Left lobe of liver (tissue), 2 donors: ENCODE measurements around the gene CIB2. TPM values are rescaled to one million over a fixed set of nuclear protein-coding genes. Genes with fewer than 3 reads are reported as not detected.

Source experiments
- ATAC-seq: fragments of 200-7000 bp; cut with Tn5 transposase; one replicate; pipeline ENCODE4 v1.9.1; 2020; ENCODE audit warnings: mild to moderate bottlenecking, moderate library complexity
- DNase-seq: peaks from one replicate; pipeline ENCODE4 v3.0.0-alpha.2; 2020; ENCODE audit warnings: low spot score
- total RNA-seq: library from RNA; stranded (reverse); gene quantifications from one replicate; pipeline ENCODE4 v1.2.1, GENCODE V29; 2021
- donor health status: DM: no; HTN: no; CAD: no; lungs with moderate emphysema.
- donor health status: DM: no; HTN: yes; CAD: no.

Gene CIB2
- total RNA-seq, 1 donor from 2014 or later, result 0.20 TPM

DNA sequence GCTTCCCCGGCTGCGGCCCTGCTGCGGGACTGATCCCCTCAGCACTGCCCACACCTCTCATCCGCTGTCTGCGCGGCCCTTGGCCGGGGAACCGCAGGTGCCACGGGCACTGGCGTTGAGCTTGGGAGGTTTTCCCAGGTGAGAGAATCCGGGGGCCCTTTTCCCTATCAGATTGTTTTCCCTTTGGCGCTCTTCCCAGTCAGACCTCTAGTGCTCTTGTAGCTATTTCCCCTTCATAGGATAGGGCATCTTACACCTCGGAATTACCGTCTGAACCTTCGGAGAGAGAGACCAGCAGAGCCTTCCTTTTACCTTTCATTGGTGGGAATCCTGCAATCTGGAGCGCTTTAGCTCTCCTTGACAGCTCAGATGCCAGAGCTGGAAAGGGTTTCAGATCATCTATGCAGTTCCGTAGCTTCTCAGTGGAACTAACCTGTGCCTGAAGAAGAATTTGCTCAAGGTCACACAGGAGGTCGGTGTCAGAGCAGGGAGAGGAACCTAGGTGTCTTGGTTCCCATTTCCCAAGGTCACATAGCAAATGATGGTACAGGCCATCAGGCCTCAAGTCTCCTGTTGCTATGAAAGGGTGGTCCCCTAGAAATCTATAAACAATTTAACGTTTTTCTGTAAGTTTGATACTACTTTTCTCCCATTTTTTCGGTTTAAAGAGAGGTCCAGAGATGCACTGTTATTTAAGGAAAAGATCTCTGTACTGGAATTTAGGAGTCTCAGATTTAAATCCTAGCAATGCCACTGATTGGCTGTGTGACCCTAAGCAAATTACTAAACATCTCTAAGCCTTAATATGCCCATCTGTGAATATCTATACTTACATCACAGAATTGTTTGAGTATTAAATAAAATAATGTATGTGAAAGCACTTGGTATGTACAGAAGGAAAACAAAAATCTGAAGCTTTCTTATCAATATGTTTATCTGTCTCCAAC lies 18.8 kb upstream of the CIB2 start:
- DNase-seq (no peak), ATAC-seq (no peak)

DNA sequence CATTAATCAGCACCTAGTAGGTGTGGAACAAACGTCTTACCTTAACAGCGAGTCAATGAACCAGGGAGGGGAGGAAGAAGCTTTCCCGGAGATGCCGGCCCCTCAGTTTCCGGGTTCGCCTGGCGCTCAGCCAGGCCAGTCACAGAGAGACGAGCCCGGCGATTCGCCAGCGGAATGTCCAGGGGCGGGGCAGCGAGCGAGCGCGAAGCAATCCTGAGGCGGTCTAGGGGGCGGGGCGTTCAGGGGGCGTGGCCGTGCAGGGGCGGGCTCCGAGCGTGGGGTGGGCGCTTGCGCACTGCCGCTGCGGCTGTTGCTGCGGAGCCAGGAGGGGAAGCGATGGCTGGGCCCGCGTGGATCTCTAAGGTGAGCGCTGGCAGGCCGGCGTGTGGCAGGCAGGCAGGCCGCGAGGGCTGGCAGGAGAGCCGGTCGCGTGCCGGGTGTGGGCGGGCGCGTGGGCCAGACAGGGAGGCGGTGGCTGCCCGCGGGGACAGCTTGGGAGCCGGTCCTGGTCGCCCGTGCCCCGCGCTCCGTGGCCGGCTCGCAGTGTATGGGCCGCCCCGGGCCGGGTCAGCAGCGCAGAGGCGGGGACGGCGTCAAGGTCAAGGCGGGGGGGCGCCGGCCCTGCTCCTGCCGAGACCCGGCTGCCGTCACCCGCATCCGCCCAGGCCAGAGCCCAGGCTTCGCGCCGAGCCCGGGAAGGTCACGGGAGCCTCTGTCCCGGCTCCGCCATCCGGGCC lies 18.0 kb upstream of the CIB2 start, which contains the start of gene IDH3A:
IDH3A (plus strand) TSS at position 295 of the 737 bp plus-strand sequence; CDS start at position 337, 42 bp downstream.
- DNase-seq (peak; percentile 100), ATAC-seq (peak; percentile 98)

DNA sequence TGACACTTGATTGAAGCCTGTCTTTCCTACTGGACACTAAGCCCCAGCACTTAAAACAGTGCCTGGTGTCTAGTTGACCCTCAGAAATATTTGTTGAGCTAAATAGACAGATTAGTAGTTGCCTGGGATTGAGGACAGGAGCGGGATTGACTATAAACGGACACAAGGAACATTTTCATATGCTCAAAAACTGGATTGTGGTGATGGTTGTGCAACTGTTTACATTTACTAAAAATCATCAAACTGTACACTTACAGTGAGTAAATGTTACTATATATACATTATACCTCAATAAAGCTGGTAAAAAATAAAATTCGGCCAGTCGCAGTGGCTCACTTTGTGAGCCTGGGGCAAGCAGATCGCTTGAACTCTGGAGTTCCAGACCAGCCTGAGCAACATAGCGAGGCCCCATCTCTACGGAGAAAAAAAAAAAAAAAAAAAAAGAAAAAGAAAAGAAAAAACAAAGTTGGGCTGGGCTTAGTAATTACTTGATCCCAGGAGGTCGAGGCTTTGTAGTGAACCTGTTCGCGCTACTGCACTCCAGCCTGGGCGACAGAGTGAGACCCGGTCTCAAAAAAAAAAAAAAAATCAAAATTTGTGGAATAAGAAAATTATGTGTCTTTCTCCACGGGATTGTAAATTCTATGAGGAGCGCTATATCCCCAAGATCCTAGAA lies 17.3 kb upstream of the CIB2 start:
- no peak for ATAC-seq

DNA sequence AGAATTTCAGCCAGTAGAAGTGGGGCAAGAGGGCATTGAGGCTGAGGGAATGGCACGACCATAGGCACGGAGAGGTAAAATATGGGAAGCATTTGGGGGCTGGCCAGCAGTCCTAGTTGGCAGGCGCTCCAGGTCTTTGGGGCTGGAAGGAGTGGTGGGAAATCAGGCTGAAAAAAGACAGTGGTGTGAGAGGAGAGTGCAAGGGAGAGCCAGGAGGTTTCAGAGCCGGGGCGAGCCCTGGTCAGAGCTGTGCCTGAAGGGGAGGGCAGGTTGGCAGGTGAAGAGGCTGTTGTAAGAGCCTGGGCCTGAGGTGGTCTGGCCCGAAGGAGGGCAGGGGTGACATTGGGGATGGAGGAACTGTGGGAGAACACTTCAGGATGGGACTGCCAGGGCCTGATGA lies 16.3 kb upstream of the CIB2 start:
- ATAC-seq (no peak), DNase-seq (no peak)

More for the DNA sequence above, 17.3 kb upstream of the CIB2 start:
- no peak for DNase-seq

DNA sequence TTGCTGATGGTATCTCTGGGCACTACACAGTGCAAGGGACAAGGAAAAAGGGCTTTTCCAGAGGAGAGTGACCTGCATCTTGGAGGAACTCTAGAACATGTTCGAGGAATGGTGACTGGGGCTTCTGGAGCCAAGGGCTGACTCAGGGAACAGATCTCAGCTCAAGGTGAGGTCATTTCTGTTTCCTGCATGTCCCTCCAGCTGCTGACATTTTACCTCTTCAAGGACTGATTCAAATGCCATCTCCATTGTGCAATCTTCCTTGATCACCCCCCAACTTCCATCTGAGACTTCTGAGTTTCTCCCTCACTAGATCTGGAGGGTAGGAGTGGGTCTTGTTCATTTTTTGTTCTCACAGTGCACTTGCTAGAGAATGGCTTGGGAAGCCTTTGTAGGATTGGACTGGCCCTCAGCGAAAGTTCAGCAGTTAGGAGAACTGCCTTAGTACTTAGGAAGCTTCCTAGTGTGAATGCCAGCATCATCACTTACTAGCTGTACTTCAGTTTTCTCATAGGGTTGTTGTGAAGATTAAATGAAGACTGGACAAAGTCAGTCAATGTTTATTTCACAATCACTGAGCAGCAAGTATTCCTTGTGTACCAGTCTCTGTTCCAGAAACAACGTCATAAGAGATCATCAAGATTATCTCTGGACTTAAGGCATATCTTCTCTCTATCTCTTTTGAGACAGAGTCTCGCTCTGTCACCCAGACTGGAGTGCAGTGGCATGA lies 15.3 kb upstream of the CIB2 start:
- no peak for DNase-seq

DNA sequence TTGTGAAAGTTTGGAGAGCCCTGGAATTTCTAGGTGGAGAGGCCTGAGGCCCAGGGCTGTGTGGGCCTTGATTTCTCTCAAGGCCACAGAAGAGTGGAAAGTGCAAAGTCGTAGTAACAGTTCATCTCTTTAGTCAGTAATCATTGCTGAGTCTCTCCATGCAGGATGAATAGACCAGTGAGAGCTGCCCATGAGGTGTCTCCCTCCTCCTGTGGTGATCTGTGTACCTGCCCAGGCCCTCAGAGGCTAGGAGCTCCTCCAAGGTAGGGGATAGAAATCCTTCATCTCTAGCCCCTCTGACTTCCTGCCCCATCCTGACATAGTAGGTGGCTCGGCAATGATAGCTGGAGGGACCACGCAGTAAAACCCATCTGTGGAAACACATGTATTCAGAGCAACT lies 11.1 kb upstream of the CIB2 start:
- ATAC-seq (no peak), DNase-seq (no peak)

More for the DNA sequence above, 15.3 kb upstream of the CIB2 start:
- no peak for ATAC-seq

DNA sequence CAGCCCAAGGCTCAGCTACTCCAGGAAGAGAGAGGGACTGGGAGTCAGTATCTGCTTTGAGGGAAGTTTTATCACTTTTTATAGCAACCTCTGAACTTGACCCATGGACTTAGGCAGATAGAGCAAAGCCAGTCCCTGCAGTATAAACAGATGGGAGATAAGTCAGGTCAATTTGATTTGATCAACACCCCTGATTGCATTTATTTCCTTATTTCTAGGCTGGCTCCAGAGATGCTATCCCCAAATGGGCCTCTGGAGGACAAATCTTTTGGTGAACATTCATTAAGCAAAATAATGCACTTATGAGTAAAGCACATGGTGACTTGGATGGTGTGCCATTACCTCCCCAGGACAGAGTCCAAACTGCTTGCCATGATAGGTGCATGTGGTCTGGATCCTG lies 9.0 kb upstream of the CIB2 start:
- peak; percentile 95 for ATAC-seq

DNA sequence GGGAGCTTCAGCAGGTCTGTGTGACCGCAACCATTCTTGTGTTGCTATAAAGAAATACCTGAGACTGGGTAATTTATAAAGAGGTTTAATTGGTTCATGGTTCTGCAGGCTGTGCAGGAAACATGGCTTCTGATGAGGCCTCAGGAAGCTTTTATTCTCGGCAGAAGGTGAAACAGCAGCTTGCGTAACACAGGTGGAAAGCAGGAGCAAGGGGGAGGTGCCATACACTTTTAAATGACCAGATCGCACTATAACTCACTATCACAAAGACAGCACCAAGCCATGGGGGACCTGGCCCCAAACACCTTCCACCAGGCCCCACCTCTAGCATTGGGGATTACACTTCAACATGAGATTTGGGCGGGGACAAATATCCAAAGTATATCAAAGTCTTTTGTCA lies 8.3 kb upstream of the CIB2 start:
- DNase-seq (no peak), ATAC-seq (peak; percentile 52)

More for the DNA sequence above, 9.0 kb upstream of the CIB2 start:
- DNase-seq, result no peak

DNA sequence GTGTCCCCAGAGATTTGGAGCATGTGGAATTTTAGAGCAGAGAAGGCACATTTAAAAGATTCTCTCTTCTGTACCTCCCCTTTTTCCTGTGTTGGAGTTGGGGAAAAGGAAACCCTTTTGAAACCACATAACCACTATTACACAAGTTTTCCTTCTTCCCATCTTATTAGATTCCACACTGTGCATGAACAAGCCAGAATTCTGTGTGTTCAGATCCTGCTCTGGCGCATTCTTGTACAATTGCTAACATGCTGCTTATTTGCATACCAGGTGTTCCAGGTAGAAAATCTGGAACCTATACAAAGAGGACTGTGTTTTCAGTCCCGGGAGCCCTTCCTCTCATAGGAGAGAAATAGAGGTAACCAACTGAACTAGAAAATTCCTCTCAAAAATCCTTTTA lies 2.6 kb upstream of the CIB2 start:
- no peak for DNase-seq

DNA sequence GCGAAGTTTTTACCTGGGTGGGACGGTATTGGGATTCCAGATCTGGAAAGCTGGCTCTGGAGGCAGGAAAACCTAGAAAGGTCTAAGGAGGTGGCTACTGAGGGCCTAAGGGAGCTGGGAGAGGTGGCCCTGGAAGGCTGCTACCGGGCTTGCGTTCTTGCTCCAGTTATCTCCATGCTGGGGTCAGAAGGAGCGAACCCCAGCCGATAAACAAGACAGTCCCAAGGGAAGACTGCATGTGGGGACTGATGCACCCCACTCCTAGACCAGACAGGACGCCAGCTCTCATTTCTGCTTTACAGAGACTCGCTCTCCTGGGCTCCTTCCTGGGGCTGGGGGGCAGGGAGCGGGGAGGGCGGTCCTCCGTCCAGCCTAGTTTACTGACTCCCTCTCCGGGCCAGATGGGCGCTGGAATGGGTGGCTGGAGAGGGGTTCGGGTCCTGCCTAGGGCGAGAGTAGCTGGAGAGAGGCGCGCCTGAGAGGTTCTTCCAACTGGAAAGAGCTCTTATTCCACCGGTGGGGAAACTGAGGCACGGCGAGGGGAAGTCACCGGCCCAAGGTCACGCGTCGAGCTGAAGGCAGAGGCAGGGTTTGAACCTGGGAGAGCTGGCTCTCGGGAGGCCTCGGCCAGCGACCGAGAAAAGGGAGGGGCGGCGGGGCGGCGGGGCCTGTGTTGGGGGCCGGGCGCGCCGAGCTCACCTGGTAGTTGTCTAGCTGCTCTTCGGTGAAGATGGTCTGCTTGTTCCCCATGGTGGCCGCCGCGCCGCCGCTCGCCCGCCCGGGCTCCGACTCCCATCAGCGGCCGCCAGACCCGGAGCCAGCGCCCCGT lies 565 bp downstream of the CIB2 start:
- no peak for DNase-seq
- ATAC-seq, result no peak

More for the DNA sequence above, 2.6 kb upstream of the CIB2 start:
- no peak for ATAC-seq

DNA sequence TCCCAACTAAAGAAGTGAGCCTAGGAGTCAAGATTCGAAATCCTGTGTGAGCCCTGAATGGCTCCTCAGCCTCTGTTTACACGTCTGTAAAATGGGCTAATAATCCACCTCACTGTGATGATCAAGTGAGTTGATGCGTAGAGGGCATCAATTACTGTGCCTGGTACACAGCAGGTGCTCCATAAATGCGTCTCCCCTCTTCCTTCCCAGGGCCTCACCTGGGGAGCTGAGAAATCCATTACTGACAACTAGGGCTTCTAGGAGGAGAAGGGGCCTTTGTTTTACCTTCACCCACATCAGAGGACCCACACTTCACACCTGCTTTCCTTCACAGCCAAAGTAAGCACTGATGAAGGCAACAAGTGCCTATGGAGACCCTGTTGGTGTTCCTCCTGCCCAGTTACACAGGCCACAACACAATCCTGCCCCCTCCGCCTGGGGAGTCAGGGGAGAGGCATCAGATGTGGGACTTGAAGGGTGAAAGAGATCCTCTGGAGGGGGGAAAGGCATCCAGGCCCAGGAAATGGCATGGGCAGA lies 1.4 kb downstream of the CIB2 start:
- ATAC-seq (no peak), DNase-seq (no peak)

DNA sequence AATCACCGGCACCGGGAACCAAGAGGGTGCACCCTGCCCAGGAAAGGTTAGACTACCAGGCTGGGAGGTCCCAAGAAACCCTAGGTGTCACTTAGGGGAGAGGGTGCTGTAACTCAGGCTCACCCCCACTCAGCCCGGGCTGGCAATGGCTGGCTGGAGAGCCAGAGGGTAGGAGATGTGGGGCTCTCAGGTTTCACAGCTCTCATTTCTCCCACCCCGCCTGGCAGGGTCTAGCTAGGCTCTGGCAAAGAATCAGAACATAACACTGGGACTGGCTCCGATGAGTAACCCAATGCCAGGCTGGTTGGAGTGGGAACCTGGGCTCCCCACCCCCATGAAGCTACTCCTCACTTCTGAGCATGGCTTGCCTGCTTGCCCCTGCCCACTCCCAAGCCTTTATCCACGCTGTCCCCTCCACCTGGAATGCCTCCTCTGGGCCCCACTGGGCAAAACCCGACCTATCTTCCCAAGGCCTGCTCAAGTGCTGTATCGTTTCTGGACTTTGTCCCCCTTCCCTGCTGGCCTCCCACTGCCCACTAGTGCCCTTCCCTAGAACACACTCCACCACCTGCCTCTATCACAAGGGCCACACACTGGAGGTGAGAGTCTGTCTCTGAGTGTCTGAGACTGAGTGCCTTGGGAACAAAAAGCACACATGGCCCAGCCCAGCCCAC lies 2.0 kb downstream of the CIB2 start:
- DNase-seq (no peak), ATAC-seq (no peak)

DNA sequence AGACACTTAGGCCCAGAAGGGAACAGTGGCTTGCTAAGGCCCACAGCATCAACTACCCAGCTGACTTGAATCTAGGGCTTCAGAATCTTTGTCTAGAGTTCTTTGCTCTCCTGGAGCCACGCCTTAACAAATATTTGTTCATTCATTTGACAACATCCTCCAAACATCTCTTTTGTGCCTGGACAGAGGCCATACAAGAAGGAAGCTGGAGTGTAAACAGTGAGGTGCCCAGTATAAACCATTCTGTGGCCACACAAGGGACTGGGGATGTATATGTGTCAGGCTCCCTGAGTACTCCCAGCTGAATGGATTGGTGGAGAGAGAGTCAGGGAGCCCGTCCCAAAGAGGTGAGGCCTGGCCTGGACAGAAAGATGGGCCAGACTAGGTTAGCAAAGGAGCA lies 3.4 kb downstream of the CIB2 start:
- no peak for DNase-seq

DNA sequence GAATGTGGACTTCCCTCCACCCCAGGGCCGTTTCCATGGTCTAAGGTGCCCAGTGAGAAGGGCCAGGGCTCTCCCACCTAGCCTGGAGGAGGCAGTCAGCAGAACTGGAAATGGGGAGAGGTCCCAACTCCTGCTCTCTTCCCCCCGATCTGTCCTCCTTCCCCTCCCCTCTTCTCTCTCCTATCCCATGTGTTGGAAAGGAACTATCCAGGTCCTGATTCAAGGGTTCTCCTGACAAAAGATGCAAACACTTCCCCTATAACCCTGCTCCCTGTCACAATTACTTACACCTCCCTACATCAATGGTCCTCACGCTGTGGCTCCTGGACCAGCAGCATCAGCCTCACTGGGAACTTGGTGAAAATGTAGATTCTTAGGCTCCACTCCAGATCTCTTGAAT lies 6.0 kb downstream of the CIB2 start:
- ATAC-seq, result no peak
- no peak for DNase-seq

More for the DNA sequence above, 3.4 kb downstream of the CIB2 start:
- peak; percentile 19 for ATAC-seq

DNA sequence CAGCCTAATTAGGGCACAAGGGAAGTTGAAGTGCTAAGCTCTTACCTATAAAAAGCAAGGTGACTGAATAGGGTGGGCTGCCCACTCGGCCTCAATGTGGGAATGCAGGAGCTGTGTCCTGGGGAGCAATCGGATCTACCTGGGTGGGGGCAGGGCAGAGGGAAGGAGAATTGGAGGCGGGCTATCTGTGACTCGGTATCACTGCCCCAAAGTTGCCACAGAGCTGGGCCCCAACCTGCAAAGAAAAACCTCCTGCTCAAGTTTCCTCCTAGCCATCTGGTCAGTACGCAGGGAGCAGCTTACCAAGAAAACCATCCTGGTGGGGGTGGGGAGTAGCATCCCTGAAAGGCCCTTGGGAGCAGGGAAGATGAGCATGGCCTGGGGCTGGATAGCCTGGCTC lies 10.7 kb downstream of the CIB2 start:
- DNase-seq, result no peak
- no peak for ATAC-seq

DNA sequence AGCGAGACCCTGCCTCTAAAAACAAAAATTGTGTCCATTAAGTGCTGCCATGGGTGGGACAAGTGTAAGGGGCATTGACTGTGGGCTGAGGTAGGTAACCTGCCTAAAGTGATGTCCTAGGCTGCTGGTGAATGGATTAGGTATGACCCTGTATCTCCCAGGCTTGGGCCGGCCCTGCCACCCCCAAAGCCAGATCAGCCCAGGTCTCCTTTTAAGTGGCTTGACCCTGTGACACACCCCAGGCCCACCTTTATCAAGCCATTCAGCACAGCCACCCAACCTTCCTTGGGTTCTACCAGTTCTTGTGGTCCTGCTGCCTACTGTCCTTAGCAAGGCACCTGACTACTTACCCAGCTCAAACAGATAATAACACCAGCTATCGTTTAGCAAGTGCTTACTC lies 18.7 kb downstream of the CIB2 start:
- ATAC-seq, result no peak
- DNase-seq, result no peak

DNA sequence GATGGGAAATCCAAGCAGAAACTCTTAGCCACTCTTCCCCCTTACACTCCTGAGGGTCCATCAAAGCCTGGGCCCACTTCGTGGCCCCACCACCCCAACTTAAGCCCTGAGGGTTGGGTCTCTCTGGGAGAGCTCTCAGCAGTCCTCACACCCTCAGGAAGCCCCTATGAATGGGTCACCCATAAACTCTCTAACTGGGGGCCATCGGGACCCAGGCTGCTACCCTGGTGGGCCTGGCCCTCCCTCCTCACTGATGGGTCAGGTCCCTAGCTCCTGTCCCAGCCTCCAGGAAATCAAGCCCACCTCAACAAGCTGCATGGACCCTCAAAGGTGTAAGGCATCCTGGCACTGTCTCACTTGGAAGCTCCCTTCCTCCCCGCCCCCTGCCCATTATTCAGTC lies 19.5 kb downstream of the CIB2 start:
- no peak for DNase-seq
- ATAC-seq, result no peak

DNA sequence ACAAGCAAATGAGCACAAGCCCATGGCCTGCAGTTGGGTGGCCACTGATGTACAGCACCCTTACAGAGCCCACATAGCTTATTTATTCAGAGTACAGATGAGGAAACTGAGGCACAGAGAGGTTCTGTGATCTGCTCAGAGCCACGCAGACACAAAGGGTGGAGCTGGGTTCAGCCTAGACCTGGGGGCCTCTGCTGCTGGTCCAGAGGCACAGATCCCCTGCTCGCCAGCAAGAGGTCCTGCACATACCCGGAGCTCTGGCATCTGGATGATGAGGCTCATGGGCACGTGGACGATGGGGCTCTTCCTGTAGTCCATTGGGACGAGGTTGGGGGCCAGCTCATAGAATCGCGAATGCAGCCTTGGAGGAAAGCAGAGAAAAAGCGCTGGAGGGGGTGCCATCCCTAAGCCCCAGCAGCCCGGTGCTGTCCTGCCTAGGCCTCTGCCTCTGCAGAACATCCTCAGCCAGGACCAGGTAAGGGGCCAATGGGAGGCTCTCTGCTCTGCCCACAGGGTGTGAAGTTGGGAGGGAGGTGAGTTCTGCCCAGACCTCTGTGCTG lies 20.2 kb downstream of the CIB2 start:
- ATAC-seq (no peak), DNase-seq (no peak)

DNA sequence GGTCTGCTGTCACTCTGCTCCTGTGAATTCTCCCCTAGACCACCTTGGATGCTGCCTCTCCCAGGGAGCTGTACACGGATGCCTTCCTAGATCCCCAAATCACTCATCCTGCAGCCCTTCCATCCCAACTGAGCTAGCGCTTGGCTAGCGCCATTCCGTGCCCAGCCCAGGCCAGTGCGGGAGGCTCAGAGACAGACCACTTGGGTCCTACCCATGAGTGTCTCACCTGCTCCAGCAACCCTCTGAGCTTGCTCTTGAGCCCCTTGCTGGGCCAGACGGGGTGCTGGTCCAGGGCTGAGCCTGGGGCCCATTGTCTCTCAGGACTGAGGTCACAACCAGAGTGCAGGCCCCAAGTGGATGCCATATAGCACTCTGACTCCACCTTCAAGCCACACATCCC lies 21.1 kb downstream of the CIB2 start:
- no peak for ATAC-seq
- no peak for DNase-seq
